GM13976 (cell line): Measurements from ENCODE around the gene UBE2G2.

Source experiments
- DNase-seq: peaks from one replicate; pipeline ENCODE4 v3.0.0; 2012; ENCODE audit warnings: low spot score
- in situ Hi-C: fragments of 300-500 bp; cut with MboI; formaldehyde crosslinking; loops from one replicate; pipeline ENCODE4 v1.12.0; 2022; ENCODE audit warnings: low sequenced_read_pairs, mixed read lengths, inconsistent platforms; ENCODE audit not compliant: unreplicated experiment
- TF ChIP-seq, protein P1 (sequence below): IDR thresholded peaks from 2 replicates; pipeline ENCODE4 v1.5.1; 2012; ENCODE audit warnings: borderline replicate concordance, mild to moderate bottlenecking; ENCODE audit not compliant: insufficient read depth; ENCODE audit errors: extremely low read depth, missing control alignments, control extremely low read depth

UBE2G2 gene

DNA sequence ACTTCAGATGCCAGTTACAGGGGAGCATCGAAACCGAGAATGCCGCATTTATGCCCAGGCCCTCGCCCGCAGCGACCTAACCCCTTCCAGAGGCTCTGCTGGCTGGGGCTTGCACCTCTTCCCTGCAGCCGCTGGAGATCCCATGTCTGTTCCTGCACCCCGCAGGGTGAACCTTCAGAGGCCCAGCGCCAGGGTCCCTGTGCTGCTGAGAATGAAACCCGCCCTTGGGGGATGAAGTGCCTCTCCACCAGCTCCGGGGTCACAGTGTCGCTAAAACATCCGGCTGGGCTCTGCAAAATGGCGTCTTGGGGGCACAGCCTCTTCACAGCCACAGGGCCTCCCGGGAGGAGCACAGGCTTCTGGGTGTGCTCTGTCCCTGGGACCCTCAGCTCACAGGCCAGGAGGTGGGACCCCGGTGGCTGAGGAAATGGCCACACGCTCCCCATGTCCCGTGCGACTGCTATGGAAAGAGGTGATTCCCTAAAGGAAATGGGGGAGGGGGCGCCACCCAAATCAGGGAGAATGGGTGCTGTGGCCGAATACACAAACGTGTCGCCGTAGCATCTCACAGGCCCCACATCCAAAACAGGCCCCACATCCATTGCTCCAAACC is 50.3 kb downstream of the UBE2G2 start:
- in situ Hi-C loops = no loop called here
- no peak for DNase-seq
- TF ChIP-seq, protein P1, sequence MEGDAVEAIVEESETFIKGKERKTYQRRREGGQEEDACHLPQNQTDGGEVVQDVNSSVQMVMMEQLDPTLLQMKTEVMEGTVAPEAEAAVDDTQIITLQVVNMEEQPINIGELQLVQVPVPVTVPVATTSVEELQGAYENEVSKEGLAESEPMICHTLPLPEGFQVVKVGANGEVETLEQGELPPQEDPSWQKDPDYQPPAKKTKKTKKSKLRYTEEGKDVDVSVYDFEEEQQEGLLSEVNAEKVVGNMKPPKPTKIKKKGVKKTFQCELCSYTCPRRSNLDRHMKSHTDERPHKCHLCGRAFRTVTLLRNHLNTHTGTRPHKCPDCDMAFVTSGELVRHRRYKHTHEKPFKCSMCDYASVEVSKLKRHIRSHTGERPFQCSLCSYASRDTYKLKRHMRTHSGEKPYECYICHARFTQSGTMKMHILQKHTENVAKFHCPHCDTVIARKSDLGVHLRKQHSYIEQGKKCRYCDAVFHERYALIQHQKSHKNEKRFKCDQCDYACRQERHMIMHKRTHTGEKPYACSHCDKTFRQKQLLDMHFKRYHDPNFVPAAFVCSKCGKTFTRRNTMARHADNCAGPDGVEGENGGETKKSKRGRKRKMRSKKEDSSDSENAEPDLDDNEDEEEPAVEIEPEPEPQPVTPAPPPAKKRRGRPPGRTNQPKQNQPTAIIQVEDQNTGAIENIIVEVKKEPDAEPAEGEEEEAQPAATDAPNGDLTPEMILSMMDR = no peak

DNA sequence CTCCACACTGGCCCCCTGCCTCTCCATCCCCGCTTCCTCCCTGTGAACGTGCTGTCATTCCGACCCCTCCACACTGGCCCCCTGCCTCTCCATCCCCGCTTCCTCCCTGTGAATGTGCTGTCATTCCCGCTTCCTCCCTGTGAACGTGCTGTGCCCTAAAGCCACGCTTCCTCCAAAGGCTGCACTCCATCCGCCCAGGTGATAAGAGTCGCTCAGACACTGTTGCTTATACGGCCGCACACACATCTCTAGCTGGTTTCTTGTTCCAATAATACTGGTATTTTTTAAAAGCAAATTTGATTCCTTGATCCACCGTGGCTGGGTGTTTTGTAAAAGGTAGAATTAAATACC is 51.0 kb downstream of the UBE2G2 start:
- in situ Hi-C loops = no loop called here
- no peak for DNase-seq
- TF ChIP-seq, protein P1 = no peak

DNA sequence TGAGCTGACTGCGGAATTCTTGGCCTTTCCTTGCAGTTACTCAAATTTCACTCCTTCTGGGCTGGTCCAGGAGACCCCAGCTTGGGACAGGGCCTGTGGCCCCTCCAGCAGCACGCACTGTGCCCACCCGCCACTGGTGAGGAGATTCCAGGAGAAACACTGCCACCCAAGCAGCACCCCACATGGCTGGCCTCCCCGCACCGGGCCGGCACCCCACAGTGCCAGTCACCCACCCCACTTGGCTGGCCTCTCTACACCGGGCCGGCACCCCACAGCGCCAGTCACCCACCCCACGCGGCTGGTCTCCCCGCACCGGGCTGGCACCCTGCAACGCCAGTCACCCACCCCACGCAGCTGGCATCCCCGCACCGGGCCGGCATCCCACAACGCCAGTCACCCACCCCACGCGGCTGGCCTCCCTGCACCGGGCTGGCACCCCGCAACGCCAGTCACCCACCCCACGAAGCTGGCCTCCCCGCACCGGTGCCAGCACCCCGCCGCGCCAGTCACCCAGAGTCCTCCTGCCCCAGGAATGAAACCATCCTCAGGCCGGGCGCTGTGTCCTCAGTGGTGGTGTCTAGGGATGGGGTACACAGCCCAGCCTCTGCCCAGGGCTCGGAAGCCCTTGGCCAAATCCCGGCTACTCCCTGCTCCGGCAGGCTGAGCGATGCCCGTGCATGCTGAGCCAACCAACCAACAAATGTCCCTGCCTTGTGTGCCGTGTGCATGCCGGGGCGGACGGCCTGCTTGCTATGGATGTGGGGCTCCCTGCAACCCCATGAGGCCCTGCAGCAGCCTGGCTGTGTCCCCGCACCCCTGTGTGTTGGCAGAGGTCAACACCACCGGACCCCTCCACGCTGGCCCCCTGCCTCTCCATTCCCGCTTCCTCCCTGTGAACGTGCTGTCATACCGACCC is 51.6 kb downstream of the UBE2G2 start:
- no peak for DNase-seq
- TF ChIP-seq, protein P1 = no peak
- in situ Hi-C loops = no loop called here

DNA sequence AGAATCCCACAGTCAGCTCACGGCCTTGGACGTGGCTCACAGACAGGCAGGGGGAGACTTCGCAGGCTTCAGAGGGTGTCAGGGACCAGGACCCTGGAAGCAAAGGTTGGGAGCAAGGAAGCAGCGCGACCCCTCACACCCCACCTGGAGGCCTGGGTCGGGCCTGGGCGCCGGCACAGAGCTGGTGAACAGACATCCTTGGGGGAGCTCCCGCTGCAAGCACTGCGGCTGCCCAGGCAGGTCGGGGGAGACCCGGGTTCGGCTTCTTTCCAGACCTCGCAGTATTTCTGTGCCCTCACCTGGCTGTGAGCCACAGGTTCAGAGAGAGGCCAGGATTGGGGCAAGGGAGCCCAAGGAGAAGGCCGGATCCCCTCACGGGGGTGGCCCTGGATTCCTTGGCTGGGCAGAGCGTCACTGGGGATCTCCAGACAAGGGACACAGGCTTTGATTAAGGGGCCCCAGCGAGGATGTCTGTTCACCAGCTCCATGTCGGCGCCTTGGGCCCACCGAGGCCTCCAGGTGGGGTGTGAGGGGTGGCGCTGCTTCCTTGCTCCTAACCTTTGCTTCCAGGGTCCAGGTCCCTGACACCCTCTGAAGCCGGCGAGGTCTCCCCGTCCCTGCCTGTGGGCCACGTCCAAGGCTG is 52.4 kb downstream of the UBE2G2 start:
- in situ Hi-C loops = no loop called here
- DNase-seq = no peak
- TF ChIP-seq, protein P1 = no peak

DNA sequence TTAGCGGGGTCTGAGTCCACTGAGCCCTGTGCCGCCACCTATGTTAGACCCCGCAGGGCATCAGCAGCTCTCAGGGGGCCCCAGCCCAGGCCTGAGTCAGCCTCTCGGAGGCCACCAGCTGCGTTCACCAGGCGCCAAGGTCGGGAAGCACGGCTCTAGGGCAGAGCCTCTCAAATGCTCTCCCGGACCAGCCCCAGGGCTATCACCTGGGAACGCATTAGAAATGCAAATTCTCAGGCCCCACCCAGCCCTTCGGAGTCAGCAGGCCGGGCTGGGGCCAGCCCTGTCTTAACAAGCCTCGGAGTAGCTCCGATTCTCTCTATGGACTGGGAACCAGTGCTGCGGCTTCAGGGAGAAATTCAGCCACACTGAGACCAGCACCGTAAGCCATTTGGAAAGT is 53.0 kb downstream of the UBE2G2 start:
- in situ Hi-C loops = no loop called here
- TF ChIP-seq, protein P1 = no peak
- no peak for DNase-seq

DNA sequence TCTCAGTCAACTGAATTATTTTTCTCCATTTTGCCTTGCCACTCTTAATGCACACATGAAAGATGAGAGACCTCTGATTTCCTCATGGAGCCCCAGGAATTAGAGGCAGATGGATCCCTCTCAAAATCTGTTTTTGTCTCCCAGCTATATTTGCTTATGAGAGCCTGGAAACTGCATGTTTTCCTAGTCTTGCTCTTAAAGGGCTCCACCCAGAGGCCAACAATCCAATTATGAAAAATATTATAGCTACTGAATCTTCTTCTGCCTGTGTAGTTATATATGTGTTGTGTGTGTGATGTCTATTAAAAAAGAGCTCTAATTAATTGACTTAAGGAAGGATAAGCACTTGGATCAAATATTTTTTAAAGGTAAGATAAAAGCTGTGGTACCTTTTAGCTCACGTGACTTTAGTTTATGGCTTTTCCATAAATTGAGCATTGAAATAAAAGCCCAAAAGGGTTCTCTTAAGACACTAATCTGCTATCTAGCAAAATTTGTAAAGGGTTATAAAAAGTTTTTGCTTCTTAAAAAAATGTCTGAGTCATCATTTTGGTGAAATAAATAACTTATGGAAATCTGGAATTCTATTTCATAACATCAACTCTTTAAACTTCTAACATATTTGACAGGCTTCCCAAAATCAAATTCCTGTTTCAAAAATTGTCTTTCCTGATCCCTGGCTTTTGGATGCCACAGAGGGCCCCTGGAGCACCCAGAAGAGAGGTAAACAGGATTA is 59.0 kb downstream of the UBE2G2 start:
- TF ChIP-seq, protein P1 = no peak
- DNase-seq = no peak

More for the DNA sequence above, 59.0 kb downstream of the UBE2G2 start:
- in situ Hi-C loops = no loop called here
